KMS-11 (cell line): ENCODE results near the gene SLC2A13.

Experiments
- H2AFZ ChIP-seq: fragments of 200-600 bp; sonication (generic); 2 replicates; pipeline ENCODE4 v1.6.1; 2016; ENCODE audit warnings: antibody characterized with exemption, mixed run types, low read depth
- H3K27ac ChIP-seq: fragments of 200-600 bp; sonication (generic); 2 replicates; pipeline ENCODE4 v1.6.1; 2016; ENCODE audit warnings: mild to moderate bottlenecking, mixed run types
- H3K27me3 ChIP-seq: fragments of 200-600 bp; sonication (generic); 2 replicates; pipeline ENCODE4 v1.6.1; 2017; ENCODE audit warnings: mild to moderate bottlenecking, low read depth, mixed run types, moderate library complexity; ENCODE audit not compliant: insufficient read depth
- H3K36me3 ChIP-seq: fragments of 200-600 bp; sonication (generic); 2 replicates; pipeline ENCODE4 v1.6.1; 2017; ENCODE audit warnings: mild to moderate bottlenecking, mixed run types; ENCODE audit not compliant: insufficient read depth
- H3K4me1 ChIP-seq: fragments of 200-600 bp; sonication (generic); 2 replicates; pipeline ENCODE4 v1.6.1; 2016; ENCODE audit warnings: mild to moderate bottlenecking, low read depth, mixed run types; ENCODE audit not compliant: poor library complexity, severe bottlenecking
- H3K4me2 ChIP-seq: fragments of 200-600 bp; sonication (generic); 2 replicates; pipeline ENCODE4 v1.7.0; 2016; ENCODE audit warnings: mild to moderate bottlenecking, mixed run types
- H3K4me3 ChIP-seq: fragments of 200-600 bp; sonication (generic); IDR thresholded peaks from 2 replicates; pipeline ENCODE4 v1.6.1; 2017; ENCODE audit warnings: low read depth, low read length, mixed read lengths; ENCODE audit not compliant: insufficient read depth
- H3K79me2 ChIP-seq: fragments of 200-600 bp; sonication (generic); 2 replicates; pipeline ENCODE4 v1.6.1; 2016; ENCODE audit warnings: low read depth, mixed run types; ENCODE audit not compliant: insufficient read depth
- H3K9ac ChIP-seq: fragments of 200-600 bp; sonication (generic); 2 replicates; pipeline ENCODE4 v1.6.1; 2016; ENCODE audit warnings: mild to moderate bottlenecking, mixed run types
- H4K20me1 ChIP-seq: fragments of 200-600 bp; sonication (generic); 2 replicates; pipeline ENCODE4 v1.6.1; 2016; ENCODE audit warnings: mild to moderate bottlenecking, mixed run types; ENCODE audit not compliant: insufficient read depth
- TF ChIP-seq, protein P1 (sequence below): fragments of 200-600 bp; sonication (generic); conservative IDR thresholded peaks from 2 replicates; pipeline ENCODE4 v1.6.1; 2017; ENCODE audit warnings: low read depth, mild to moderate bottlenecking, antibody characterized with exemption, low read length, moderate library complexity, mixed read lengths

The SLC2A13 gene

DNA sequence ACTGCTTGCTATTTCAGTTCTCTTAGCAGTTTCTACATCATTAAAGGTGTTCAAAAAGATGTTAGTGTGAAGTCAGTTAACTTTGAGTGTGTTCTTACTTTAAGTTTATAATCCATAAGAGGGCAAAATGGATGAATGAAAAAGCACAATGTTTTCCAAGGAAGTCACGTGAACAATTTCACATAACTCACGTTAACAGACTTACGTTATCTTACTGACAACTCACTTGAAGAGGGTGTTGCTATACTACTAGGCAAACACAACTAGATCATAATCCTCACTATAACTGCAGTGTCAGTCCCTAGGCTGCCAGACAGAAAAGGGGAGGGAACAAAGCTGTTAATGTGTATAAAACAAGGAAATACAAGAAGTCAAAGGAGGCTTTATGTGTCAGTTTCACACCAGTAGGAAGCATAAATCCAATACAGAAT is 6.4 kb downstream of the SLC2A13 start:
- no peaks in the 10 kb centered on the region for H3K79me2 ChIP-seq
- H3K27ac ChIP-seq, result no peak overlapping the region
- no peak overlapping the region for H3K4me3 ChIP-seq
- H3K36me3 ChIP-seq, result no peaks in the 10 kb centered on the region
- H3K9ac ChIP-seq, result no peak overlapping the region
- no peaks in the 10 kb centered on the region for H4K20me1 ChIP-seq
- H2AFZ ChIP-seq, result no peak overlapping the region
- no peak overlapping the region for H3K4me2 ChIP-seq
- H3K27me3 ChIP-seq, result no peaks in the 10 kb centered on the region
- H3K4me1 ChIP-seq, result peaks cover 2% of the 10 kb centered on the region
- TF ChIP-seq, protein P1, sequence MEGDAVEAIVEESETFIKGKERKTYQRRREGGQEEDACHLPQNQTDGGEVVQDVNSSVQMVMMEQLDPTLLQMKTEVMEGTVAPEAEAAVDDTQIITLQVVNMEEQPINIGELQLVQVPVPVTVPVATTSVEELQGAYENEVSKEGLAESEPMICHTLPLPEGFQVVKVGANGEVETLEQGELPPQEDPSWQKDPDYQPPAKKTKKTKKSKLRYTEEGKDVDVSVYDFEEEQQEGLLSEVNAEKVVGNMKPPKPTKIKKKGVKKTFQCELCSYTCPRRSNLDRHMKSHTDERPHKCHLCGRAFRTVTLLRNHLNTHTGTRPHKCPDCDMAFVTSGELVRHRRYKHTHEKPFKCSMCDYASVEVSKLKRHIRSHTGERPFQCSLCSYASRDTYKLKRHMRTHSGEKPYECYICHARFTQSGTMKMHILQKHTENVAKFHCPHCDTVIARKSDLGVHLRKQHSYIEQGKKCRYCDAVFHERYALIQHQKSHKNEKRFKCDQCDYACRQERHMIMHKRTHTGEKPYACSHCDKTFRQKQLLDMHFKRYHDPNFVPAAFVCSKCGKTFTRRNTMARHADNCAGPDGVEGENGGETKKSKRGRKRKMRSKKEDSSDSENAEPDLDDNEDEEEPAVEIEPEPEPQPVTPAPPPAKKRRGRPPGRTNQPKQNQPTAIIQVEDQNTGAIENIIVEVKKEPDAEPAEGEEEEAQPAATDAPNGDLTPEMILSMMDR, result no peak

DNA sequence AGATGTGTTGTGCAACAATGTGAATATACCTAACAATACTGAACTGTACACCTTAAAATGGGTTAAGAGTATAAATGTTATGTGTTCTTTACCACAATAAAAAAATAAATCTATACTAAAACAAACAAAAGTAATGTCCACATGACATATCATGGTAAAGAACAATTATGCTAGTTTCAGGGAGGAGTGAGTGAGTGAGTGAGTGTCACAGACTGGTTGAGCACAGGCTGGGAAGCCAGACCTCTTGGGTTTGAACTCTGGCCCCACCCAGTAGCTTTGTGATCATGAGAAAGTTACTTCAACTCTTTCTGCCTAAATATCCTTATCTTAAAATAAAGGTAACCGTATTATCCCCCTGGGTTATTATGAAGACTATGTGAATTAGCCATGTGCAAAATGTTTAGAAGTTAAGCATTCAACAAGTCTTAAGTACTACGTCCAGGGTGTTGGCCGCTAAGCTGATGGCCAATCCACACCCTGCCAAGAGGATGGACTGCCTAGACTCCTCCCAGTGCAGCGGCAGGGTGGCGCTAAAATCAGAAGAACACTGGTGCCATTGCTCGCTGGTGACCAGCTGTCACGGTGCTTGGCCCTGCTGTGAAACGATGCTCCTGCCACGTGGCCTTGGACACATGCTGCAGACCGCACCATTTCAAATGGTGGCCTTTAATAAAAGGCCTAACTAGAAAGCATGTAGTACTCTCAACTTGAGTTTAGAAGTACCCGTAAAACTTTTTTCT is 7.3 kb downstream of the SLC2A13 start:
- Histone ChIP-seq H3K36me3 (no peaks in the 10 kb centered on the region), H3K27me3 (no peaks in the 10 kb centered on the region), H3K79me2 (no peaks in the 10 kb centered on the region), H3K27ac (no peak overlapping the region), H4K20me1 (no peaks in the 10 kb centered on the region), H3K4me1 (no peaks in the 10 kb centered on the region), H3K4me2 (no peak overlapping the region), H3K9ac (no peak overlapping the region), H2AFZ (no peak overlapping the region), H3K4me3 (no peak overlapping the region)
- TF ChIP-seq, protein P1, result no peak

DNA sequence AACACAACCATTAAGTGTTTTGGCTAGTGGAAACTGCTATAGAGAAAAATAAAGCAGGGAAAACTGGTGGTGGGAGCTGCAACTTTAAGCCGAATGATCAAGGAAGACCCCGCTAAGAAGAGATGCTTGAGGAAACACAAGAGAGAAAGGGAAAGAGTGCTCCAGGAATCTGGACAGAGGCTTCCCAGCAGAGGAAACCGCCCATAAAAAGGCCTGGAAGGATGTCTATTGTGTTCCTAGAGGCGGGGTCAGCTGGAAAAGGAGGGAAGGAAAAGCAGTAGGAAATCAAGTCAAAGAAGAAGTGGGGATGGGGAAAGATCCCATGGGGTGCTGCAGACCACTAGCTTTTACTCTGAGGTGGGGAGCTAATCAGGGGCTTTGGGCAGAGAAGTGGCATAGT is 12.4 kb downstream of the SLC2A13 start:
- Histone ChIP-seq H3K4me3 (no peak overlapping the region), H2AFZ (no peak overlapping the region), H3K9ac (no peak overlapping the region), H3K4me1 (no peaks in the 10 kb centered on the region), H3K36me3 (no peaks in the 10 kb centered on the region), H3K27ac (no peak overlapping the region), H3K4me2 (no peak overlapping the region), H3K27me3 (no peaks in the 10 kb centered on the region), H3K79me2 (no peaks in the 10 kb centered on the region), H4K20me1 (no peaks in the 10 kb centered on the region)
- TF ChIP-seq, protein P1, result no peak

DNA sequence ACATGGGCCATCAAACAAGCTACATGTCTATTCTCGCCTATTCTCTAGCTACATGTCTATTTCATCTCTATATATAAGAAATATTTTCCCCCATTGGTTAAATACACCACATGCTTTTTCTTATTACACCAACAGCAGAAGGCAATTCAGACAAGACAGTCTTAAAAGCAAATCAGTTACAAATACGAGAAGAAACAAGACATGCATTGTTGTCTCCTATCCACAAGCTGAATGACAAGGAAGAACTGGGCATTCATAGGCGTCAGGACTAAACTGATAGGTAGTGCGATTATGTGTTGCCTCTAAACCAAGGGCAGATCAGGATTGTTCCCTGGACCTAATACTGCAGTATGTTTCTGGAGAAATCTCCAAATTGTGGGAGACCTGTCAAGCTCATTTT is 19.4 kb downstream of the SLC2A13 start:
- Histone ChIP-seq H3K4me2 (no peak overlapping the region), H3K4me3 (no peak overlapping the region), H3K27me3 (no peaks in the 10 kb centered on the region), H4K20me1 (no peaks in the 10 kb centered on the region), H2AFZ (no peak overlapping the region), H3K79me2 (no peaks in the 10 kb centered on the region), H3K9ac (no peak overlapping the region), H3K36me3 (no peaks in the 10 kb centered on the region), H3K4me1 (peaks cover 4% of the 10 kb centered on the region), H3K27ac (no peak overlapping the region)
- TF ChIP-seq, protein P1, result no peak
